PC-9 (cell line): ENCODE measurements around the gene CHD5.

Experiments used
- EZH2 ChIP-seq: fragments of 200-600 bp; sonication (generic); IDR thresholded peaks from 2 replicates; pipeline ENCODE4 v1.8.0; 2017; ENCODE audit warnings: antibody characterized with exemption, low read depth
- TF ChIP-seq, protein P1 (sequence below): fragments of 200-600 bp; sonication (generic); conservative IDR thresholded peaks from 2 replicates; pipeline ENCODE4 v1.6.1; 2017; ENCODE audit warnings: mixed run types, antibody characterized with exemption, mild to moderate bottlenecking, moderate library complexity

DNA sequence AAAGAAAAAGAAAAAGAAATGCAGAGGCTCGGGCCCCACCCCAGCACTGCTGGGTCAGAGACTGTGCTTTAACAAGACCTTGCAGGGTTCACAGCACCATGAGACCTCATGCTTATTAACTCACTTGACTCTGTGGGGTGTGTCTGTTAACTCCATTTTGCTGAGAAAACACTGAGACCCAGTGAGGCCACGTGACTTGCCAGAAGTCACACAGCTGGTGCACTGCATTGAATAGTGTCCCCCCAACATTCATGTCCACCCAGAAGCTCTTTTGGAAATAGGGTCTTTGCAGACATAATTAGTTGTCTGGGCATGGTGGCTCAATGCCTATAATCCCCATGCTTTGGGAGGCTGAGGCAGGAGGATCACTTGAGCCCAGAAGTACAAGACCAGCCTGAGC lies 39.7 kb downstream of the CHD5 start:
- TF ChIP-seq, protein P1, sequence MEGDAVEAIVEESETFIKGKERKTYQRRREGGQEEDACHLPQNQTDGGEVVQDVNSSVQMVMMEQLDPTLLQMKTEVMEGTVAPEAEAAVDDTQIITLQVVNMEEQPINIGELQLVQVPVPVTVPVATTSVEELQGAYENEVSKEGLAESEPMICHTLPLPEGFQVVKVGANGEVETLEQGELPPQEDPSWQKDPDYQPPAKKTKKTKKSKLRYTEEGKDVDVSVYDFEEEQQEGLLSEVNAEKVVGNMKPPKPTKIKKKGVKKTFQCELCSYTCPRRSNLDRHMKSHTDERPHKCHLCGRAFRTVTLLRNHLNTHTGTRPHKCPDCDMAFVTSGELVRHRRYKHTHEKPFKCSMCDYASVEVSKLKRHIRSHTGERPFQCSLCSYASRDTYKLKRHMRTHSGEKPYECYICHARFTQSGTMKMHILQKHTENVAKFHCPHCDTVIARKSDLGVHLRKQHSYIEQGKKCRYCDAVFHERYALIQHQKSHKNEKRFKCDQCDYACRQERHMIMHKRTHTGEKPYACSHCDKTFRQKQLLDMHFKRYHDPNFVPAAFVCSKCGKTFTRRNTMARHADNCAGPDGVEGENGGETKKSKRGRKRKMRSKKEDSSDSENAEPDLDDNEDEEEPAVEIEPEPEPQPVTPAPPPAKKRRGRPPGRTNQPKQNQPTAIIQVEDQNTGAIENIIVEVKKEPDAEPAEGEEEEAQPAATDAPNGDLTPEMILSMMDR = no peak
- TF ChIP-seq EZH2 = no peak
